Small intestine (tissue), 7 donors: ENCODE data around the gene INF2. TPM values are rescaled to one million over a fixed set of nuclear protein-coding genes. Genes with fewer than 3 reads are reported as not detected.
A peak's percentile ranks its signal among the peaks of the same experiment; 100 is the strongest.

Source experiments
- DNase-seq, 2 donors: peaks; one replicate each; pipeline versions ENCODE4 v3.0.0 to v3.0.0-alpha.2; 2013
- FAIRE-seq: peaks from 2 replicates; lab custom pipeline; 2012; peaks lifted over from hg19 to GRCh38; lab: Jason Lieb, UNC
- H3K27ac ChIP-seq, 3 donors: one replicate each; pipeline ENCODE4 v1.5.1; 2013; ENCODE audit warnings: low read length in 2 of 3, mild to moderate bottlenecking in 2 of 3, control low read depth in 1 of 3, inconsistent platforms in 1 of 3, low read depth in 1 of 3, moderate library complexity in 1 of 3
- H3K27me3 ChIP-seq, 3 donors: one replicate each; pipeline ENCODE4 v1.6.1; 2013; ENCODE audit warnings: low read length in 3 of 3, inconsistent platforms in 1 of 3; ENCODE audit not compliant: control insufficient read depth in 3 of 3, insufficient read depth in 3 of 3
- H3K36me3 ChIP-seq, 3 donors: one replicate each; pipeline ENCODE4 v1.6.1; 2013; ENCODE audit warnings: low read length in 3 of 3, inconsistent platforms in 1 of 3, low read depth in 1 of 3, mild to moderate bottlenecking in 1 of 3, moderate library complexity in 1 of 3; ENCODE audit not compliant: control insufficient read depth in 3 of 3, insufficient read depth in 2 of 3
- H3K4me1 ChIP-seq, 3 donors: one replicate each; pipeline ENCODE4 v1.6.1; 2013; ENCODE audit warnings: low read length in 2 of 3, inconsistent platforms in 1 of 3, low read depth in 1 of 3, mild to moderate bottlenecking in 1 of 3, moderate library complexity in 1 of 3; ENCODE audit not compliant: control insufficient read depth in 3 of 3, insufficient read depth in 2 of 3
- H3K4me3 ChIP-seq, 3 donors: one replicate each; pipeline ENCODE4 v1.5.1; 2013; ENCODE audit warnings: low read length in 3 of 3, control low read depth in 1 of 3, inconsistent platforms in 1 of 3, low read depth in 1 of 3, mild to moderate bottlenecking in 1 of 3, moderate library complexity in 1 of 3
- H3K9me3 ChIP-seq, 2 donors: one replicate each; pipeline ENCODE4 v1.6.1; 2013; ENCODE audit warnings: low read depth in 1 of 2, low read length in 1 of 2; ENCODE audit not compliant: control insufficient read depth in 2 of 2, insufficient read depth in 1 of 2
- WGBS, 3 donors: extraction: QIAGEN DNeasy Blood & Tissue Kit; methylation state at CpG; one replicate each; pipeline ENCODE4 v1.1.7; 2013; 5-methylcytosine and 5-hydroxymethylcytosine counted together
- polyA plus RNA-seq, 4 donors: library from polyadenylated mRNA; stranded (reverse) in 3 of 4; unstranded in 1 of 4; fragments of 200-250 nt in 3 of 4; fragments of 120-200 nt in 1 of 4; gene quantifications; one replicate each; pipeline versions ENCODE4 v1.2.1 to v1.2.3, GENCODE V29; 2013
- donor health status: healthy with polysubstance abuse.
- donor health status: control.
- donor health status: control.
- donor health status: Bipolar disorder and iron deficiency.
- donor health status: healthy.

The INF2 gene
- polyA plus RNA-seq, 4 donors: 62.6 to 364 (median 197) TPM

DNA sequence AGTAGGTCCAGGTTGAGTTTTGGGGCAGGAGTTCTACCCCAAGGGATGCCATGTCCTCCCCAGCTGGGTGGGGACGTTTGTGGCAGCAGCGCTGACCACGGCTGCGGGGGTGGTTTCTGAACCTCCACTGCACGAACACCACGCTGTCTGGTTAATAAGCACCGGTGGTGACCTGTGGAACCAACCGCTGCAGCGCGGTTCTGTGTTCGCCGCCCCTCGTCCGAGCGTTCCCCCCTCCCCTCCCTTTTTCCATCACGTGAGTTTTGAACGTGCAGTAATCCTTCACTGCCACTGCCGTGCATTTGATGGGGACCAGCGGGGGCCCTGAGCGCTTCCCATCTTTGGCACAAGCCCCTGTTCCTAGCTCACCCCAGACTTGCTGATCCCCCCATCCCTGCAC, 28.2 kb downstream of the INF2 start:
- Histone ChIP-seq H3K36me3 (peaks cover 13 to 84% (median 14%) of the 10 kb centered on the region in 3 donors), H3K27ac (no peak overlapping the region)
- WGBS, 3 donors: 71 to 80% (median 76%) methylated on average over 19 to 20 of the region's 20 CpGs

DNA sequence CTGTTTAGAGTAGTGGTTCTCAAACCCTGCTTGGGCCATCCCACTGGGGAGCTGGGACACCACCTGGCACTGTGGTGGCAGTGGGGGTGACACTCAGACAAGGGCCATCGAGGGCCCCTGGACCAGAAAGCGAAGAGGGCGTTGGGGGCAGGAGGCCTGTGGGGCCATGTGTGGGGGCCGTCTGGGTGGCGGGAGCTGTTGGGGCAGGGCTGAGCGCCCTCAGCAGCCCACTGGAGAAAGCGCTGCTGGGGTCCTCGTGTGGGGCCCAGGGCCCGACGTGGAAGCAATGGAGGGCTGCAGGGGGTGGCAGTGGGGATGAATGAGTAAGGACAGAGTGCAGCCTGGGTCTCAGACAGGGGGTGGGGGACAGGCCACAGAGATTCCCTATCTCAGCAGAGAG, 28.7 kb downstream of the INF2 start:
- Histone ChIP-seq H3K36me3 (peaks cover 13 to 83% (median 13%) of the 10 kb centered on the region in 3 donors), H3K27ac (no peak overlapping the region), H3K9me3 (no peaks in the 10 kb centered on the region), H3K4me1 (no peaks in the 10 kb centered on the region), H3K27me3 (no peaks in the 10 kb centered on the region), H3K4me3 (no peak overlapping the region)
- FAIRE-seq: no peak
- WGBS, 3 donors: 84 to 91% (median 86%) methylated on average over 10 of the region's 10 CpGs
- DNase-seq: no peak

More for the DNA sequence above, 28.2 kb downstream of the INF2 start:
- no peak overlapping the region for H3K4me3 ChIP-seq
- no peak for FAIRE-seq
- no peak for DNase-seq
- no peaks in the 10 kb centered on the region for H3K27me3 ChIP-seq
- H3K9me3 ChIP-seq: no peaks in the 10 kb centered on the region
- H3K4me1 ChIP-seq: no peaks in the 10 kb centered on the region

DNA sequence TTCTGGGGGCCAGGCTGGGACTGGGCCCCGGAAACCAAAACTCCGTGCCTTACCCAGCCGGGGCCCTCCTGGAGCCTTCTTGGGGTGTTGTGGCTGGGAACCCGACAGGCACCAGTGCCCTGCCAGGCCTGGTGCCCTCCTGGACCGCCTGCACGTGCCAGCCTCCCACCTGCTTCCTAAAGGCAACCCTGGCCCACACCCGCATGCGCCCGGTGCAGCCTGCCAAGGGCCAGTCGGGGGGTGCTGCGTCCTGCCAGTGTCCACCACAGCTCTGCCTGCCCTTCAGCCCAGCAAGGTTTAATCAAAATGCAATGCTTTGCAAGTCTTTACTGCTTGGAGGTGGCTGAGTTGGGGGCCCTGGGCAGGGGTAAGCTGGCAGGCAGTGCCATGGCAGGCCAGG, 29.5 kb downstream of the INF2 start:
- FAIRE-seq: no peak

DNA sequence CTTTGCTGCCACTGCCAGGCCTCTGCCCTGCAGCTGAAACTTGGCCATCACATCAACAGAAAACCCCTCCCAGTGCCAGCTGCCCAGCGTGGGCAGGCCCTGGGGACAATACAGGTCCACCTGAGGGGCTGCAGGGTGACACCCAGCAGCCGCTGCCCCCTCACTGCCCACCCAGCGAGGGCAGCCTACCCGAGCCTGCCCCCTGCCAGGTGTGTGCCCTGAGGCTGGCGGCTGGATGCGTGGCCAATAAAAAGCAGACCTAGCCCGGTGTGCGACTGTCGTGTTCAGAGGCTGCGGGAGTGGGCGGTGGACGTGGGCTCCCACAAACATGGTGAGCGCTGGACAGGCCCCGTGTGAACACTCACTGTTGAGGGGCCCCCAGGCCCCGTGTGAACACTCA, 29.9 kb downstream of the INF2 start:
- DNase-seq (no peak), FAIRE-seq (no peak)
- Histone ChIP-seq H3K4me1 (no peaks in the 10 kb centered on the region), H3K9me3 (no peaks in the 10 kb centered on the region), H3K4me3 (no peak overlapping the region), H3K27ac (no peak overlapping the region), H3K27me3 (no peaks in the 10 kb centered on the region), H3K36me3 (peaks cover 10 to 74% (median 12%) of the 10 kb centered on the region in 3 donors)
- 84 to 86% (median 84%) methylated on average over 13 to 15 of the region's 15 CpGs for WGBS, 3 donors

More for the DNA sequence above, 29.5 kb downstream of the INF2 start:
- WGBS, 3 donors: 90 to 93% (median 91%) methylated on average over 11 of the region's 11 CpGs
- Histone ChIP-seq H3K4me1 (no peaks in the 10 kb centered on the region), H3K4me3 (no peak overlapping the region), H3K9me3 (no peaks in the 10 kb centered on the region), H3K27ac (no peak overlapping the region), H3K36me3 (peaks cover 10 to 78% (median 13%) of the 10 kb centered on the region in 3 donors), H3K27me3 (no peaks in the 10 kb centered on the region)
- DNase-seq: no peak

DNA sequence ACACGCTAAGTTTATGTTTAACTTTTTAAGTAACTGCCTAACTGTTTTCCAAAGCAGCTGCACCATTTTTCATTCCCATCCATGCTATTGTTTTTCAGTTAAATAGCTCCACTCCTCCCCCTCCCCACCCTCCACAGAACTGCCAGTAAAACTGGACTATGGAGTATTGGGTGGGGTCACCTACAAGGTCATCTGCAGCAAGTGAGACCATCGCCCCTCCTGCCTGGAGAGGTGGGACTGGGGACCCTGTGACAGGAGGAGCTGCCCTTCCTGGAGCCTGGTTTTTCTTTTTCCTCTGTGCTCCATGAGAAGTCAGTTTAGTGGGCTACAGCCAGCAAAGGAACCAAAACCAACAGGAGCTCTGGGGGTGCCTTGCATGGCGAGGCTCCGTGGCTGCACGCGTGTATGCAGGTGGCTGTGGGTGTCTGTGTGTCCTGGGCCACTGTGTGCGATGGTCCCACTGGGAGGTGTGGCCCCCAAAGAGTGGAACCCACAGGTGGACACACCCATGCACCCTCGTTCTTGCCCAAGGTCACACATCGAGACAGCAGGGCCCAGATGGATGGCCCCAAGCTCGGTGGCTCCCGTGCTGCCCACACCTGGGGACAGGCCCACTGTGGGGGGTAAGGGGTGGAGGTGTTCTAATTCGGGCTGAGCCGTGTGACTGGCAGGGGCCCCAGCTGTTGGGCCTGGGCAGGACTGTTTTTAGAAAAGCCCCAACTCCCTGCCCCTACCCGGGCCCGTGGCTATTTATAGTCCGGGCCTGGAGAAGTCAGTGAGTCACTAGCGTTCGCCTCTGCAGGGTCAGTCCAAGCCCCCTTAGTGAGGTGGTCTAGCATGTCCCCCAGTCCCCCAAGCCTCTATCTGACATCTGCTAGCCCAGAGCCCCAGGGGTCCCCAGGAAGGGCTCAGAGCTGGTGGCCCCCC, 32.4 kb downstream of the INF2 start:
- no peak overlapping the region for H3K27ac ChIP-seq
- H3K27me3 ChIP-seq: no peaks in the 10 kb centered on the region
- DNase-seq: no peak
- no peaks in the 10 kb centered on the region for H3K9me3 ChIP-seq
- H3K4me1 ChIP-seq: peaks cover 0 to 13% (median 4%) of the 10 kb centered on the region in 3 donors
- H3K4me3 ChIP-seq: no peak overlapping the region
- H3K36me3 ChIP-seq: peaks cover 3 to 51% (median 4%) of the 10 kb centered on the region in 3 donors
- FAIRE-seq: no peak
- whole genome bisulfite sequencing, 3 donors: 80 to 85% (median 83%) methylated on average over 16 to 18 of the region's 18 CpGs

DNA sequence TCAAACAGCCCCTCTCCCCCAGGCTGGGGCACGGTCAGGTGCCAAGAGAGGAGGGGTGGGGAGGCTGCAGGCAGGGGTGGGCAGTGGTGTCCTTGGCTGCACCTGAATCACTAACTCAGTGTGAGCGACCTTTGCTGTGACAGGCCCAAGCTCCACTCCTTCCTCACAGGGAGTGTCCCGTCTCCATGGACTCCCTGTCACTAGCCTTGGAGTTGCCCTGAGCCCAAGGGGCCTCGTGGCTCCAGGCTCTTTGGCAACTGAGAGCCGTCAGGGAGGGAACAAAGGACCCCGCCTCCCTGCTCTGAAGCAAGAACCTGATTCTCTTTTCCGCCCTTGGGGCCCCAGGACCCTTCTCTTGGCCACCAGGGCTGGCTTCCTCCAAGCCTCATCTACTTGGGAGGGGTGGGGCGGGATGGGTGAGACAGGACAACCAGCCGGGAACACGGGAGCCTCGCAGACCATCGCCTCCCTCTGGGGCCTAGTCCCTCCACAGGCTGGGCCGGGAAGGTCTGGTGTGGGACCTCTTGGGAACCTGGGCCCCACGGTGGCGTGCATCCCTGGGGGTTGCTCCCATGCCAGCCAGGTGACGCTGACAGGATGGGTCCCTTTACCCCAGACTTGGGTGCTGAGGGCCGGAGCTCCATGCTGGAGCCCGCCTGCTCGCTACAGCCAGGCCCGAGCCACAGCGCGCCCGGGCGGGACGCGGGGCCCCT, 33.7 kb downstream of the INF2 start:
- no peaks in the 10 kb centered on the region for H3K27me3 ChIP-seq
- peak overlapping the region in 1 of 3 donors; percentile 55 for H3K4me3 ChIP-seq
- H3K36me3 ChIP-seq: peaks cover 3 to 45% (median 4%) of the 10 kb centered on the region in 3 donors
- H3K27ac ChIP-seq: no peak overlapping the region
- H3K4me1 ChIP-seq: peaks cover 0 to 13% (median 4%) of the 10 kb centered on the region in 3 donors
- DNase-seq (peak; percentile 31 to 84), FAIRE-seq (no peak)
- WGBS, 3 donors: 15 to 45% (median 31%) methylated on average over 23 to 26 of the region's 26 CpGs
- H3K9me3 ChIP-seq: no peaks in the 10 kb centered on the region

DNA sequence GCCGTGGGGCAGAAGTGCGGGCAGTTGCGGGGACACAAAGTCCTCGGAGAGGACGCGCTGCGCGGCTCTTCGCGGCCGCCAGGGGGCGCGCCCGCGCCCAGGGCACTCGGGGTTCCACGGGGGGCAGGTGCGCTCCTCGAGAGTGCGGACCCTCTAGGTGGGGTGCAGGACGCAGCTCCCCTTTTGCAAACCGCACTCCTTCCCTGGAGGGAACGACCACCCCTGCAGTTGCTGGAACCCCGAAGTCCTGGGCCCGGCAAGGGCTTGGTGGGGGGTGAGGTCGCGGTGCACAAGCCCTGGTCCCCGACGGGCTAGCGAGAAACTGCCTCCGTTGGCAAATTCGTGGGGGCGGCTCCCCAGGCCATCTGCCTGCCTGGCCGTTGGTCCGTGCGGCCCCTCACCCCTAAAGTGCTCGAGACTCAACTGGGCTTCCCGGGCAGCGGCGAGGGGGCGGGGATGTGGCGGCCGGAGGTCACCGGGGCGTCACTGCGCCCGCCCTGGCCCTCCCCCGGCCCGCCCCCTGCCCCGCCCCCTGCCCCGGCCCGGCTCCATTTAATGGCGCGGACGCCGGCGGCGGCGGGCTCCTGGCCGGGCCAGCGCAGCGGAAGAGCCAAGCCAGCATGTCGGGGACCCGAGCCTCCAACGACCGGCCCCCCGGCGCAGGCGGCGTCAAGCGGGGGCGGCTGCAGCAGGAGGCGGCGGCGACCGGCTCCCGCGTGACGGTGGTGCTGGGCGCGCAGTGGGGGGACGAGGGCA, 34.4 kb downstream of the INF2 start, which contains the start of gene ADSS1:
Gene ADSS1 (plus strand): TSS at position 579 of the 756 bp plus-strand sequence. CDS start 42 bp downstream, at position 621.
- peak within 1 kb of the TSS; percentile 36 to 63 (median 55) for H3K4me3 ChIP-seq
- H3K27me3 ChIP-seq: no peaks in the 10 kb centered on the region
- FAIRE-seq: no peak
- 0 to 1% (median 1%) methylated on average over 41 to 82 of the region's 82 CpGs for WGBS, 3 donors
- peak within 1 kb of the TSS in 2 of 3 donors; percentile 2 to 49 for H3K27ac ChIP-seq
- H3K9me3 ChIP-seq: no peaks in the 10 kb centered on the region
- peaks cover 2 to 37% (median 4%) of the 10 kb centered on the region in 3 donors for H3K36me3 ChIP-seq
- peak; percentile 66 to 81 for DNase-seq
- H3K4me1 ChIP-seq: peaks cover 0 to 13% (median 4%) of the 10 kb centered on the region in 3 donors
